IPS-15b (cell line): ENCODE results near the gene PYROXD2.
"Not testable (repeated sequence)": the region's sequence is repeated elsewhere in the genome, so short reads cannot be mapped to it uniquely, and the experiment has no call there.

ENCODE experiments used
- H3K27me3 ChIP-seq: one replicate; pipeline ENCODE4 v1.6.1; 2013; ENCODE audit warnings: low read length; ENCODE audit not compliant: control insufficient read depth, insufficient read depth
- H3K36me3 ChIP-seq: one replicate; pipeline ENCODE4 v1.6.1; 2013; ENCODE audit warnings: low read length; ENCODE audit not compliant: control insufficient read depth, insufficient read depth
- H3K4me1 ChIP-seq: one replicate; pipeline ENCODE4 v1.6.1; 2013; ENCODE audit warnings: mild to moderate bottlenecking, low read length; ENCODE audit not compliant: control insufficient read depth, insufficient read depth
- H3K4me3 ChIP-seq: one replicate; pipeline ENCODE4 v1.5.1; 2013; ENCODE audit warnings: low read depth, low read length
- H3K9ac ChIP-seq: one replicate; pipeline ENCODE4 v1.6.1; 2013; ENCODE audit warnings: low read depth, mild to moderate bottlenecking, low read length
- H3K9me3 ChIP-seq: one replicate; pipeline ENCODE4 v1.6.1; 2013; ENCODE audit warnings: mild to moderate bottlenecking, low read length; ENCODE audit not compliant: control insufficient read depth, insufficient read depth

The PYROXD2 gene

GRCh38 chr10:98349508-98349922 is 65.5 kb downstream of the PYROXD2 start:
- Histone ChIP-seq H3K4me3 (no peak overlapping the region), H3K9ac (no peak overlapping the region)

GRCh38 chr10:98346847-98347246 is 68.1 kb downstream of the PYROXD2 start:
- Histone ChIP-seq H3K9me3 (no peaks in the 10 kb centered on the region), H3K9ac (no peak overlapping the region), H3K4me1 (no peaks in the 10 kb centered on the region), H3K27me3 (no peaks in the 10 kb centered on the region), H3K36me3 (no peaks in the 10 kb centered on the region), H3K4me3 (no peak overlapping the region)

More at GRCh38 chr10:98349508-98349922, 65.5 kb downstream of the PYROXD2 start:
- Histone ChIP-seq H3K4me1 (no peaks in the 10 kb centered on the region), H3K36me3 (no peaks in the 10 kb centered on the region), H3K9me3 (no peaks in the 10 kb centered on the region), H3K27me3 (no peaks in the 10 kb centered on the region)

DNA sequence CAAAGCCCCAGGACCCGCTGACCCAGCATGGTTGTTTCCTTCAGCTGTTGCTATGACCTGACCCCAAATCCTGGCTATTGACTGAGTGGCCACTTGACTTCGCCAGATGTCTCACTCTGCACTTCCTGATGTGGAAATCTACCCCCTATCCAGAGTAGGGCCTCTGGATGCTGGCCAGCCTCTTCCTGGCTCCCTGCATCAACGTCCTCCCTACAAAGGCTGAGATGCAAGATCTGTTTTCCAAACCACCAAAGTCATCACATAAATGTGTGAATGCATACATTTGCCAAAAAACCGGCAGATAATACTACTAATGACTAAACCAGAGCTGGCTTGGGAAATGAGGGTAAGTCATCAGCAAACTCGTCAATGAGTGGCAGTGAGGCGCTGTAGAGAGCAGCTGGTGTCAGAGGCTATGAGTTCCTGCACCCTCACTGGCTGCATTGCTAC is 70.4 kb downstream of the PYROXD2 start:
- Histone ChIP-seq H3K4me1 (no peaks in the 10 kb centered on the region), H3K9me3 (no peaks in the 10 kb centered on the region), H3K36me3 (no peaks in the 10 kb centered on the region), H3K27me3 (no peaks in the 10 kb centered on the region), H3K4me3 (no peak overlapping the region), H3K9ac (no peak overlapping the region)

DNA sequence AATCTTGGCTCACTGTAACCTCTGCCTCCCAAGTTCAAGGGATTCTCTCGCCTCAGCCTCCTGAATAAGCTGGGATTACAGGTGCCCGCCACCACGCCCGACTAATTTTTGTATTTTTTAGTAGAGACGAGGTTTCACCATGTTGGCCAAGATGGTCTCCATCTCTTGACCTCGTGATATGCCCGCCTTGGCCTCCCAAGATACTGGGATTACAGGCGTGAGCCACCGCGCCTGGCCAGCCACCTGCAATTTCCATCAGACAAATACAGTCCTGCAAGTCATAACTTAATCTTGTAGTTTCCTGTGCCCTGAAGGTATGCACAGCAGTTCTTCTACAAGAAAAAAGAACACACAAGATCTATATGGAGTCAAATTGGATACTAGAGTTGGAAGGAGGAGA is 73.3 kb downstream of the PYROXD2 start:
- not testable (repeated sequence) for H3K27me3 ChIP-seq, H3K4me1 ChIP-seq, H3K4me3 ChIP-seq, H3K36me3 ChIP-seq, H3K9me3 ChIP-seq, H3K9ac ChIP-seq

- Histone ChIP-seq H3K4me1 (no peaks in the 10 kb centered on the region), H3K4me3 (no peak overlapping the region), H3K9ac (no peak overlapping the region), H3K36me3 (no peaks in the 10 kb centered on the region), H3K9me3 (no peaks in the 10 kb centered on the region), H3K27me3 (no peaks in the 10 kb centered on the region)
Measured at GRCh38 chr10:98340940-98341310, 74.1 kb downstream of the PYROXD2 start.

DNA sequence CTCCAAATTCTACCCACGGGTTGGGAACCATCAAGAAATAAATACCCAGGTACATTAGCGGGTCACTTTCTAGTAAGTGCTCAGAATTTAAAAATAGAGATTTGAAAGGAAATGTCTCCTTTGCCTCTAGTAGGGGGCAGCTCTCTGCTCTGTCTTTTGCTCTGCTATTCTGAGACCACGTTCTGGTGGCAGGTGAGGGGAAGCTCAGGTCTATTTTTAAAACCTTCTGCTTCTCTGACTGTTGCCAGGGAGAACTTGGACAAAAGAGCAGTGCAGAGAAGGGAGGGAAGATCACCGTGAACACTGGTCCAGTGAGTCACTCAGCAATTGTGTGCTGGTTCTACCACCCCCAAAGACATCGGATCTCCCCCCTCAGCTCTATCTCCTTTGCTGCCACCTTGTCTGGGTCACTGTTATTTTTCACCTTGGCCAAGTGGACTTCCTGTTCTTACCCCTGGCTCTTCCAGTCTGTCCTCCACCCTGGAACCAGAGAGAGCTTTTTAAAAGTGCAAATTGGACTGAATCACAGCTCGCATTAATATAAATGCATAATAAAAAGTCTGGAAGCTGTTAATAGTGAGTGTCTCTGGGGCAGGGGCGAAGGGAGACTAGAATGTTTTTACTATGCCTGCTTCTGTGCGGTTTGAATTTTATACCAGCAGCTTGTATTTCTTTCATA is 74.6 kb downstream of the PYROXD2 start:
- Histone ChIP-seq H3K27me3 (no peaks in the 10 kb centered on the region), H3K4me3 (no peak overlapping the region), H3K9ac (no peak overlapping the region), H3K4me1 (no peaks in the 10 kb centered on the region), H3K36me3 (no peaks in the 10 kb centered on the region), H3K9me3 (no peaks in the 10 kb centered on the region)

- Histone ChIP-seq H3K4me1 (no peaks in the 10 kb centered on the region), H3K9me3 (no peaks in the 10 kb centered on the region), H3K36me3 (no peaks in the 10 kb centered on the region), H3K9ac (no peak overlapping the region), H3K27me3 (no peaks in the 10 kb centered on the region), H3K4me3 (no peak overlapping the region)
Measured at GRCh38 chr10:98339799-98340198, 75.2 kb downstream of the PYROXD2 start.

DNA sequence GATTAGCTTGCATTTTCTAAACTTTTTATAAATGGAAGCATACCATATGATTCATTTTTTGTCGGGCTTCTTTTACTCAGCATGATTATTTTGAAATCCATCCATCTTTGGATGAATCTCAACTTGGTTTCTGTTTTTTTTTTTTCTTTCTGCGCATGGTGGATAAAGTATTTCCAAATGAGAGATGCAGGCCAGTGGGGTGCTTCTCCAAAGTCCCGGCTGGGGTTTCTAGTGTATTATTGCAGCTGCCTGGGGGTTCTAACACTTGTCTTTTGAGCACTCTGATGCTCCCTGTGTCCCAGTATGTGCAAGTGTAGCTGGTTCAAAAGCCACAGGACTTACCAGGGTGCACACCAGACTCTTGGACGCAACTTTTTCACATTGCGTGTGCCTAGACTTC is 76.1 kb downstream of the PYROXD2 start:
- Histone ChIP-seq H3K4me3 (no peak overlapping the region), H3K9me3 (no peaks in the 10 kb centered on the region), H3K36me3 (no peaks in the 10 kb centered on the region), H3K4me1 (no peaks in the 10 kb centered on the region), H3K9ac (no peak overlapping the region), H3K27me3 (no peaks in the 10 kb centered on the region)

DNA sequence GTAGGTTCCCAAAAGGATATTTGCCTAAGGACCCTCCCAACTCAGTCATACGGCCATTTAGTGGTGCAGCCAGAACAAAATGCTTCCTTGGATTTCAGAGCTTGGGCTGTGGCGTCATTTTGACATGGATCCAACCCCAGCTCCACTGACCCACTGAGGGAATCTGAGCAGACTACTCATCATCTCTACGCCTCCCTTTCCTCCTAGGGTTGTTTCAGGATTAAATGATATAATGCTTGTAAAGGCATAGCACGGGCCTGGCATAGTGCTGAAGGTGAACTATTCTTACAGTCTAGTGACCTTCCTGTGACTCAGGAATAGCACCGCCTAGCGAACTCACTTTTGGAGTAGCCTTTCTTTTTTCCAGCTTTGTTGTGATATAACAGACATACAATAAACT is 76.7 kb downstream of the PYROXD2 start:
- Histone ChIP-seq H3K4me3 (no peak overlapping the region), H3K9ac (no peak overlapping the region), H3K27me3 (no peaks in the 10 kb centered on the region), H3K36me3 (no peaks in the 10 kb centered on the region), H3K9me3 (no peaks in the 10 kb centered on the region), H3K4me1 (no peaks in the 10 kb centered on the region)

- Histone ChIP-seq H3K36me3 (no peaks in the 10 kb centered on the region), H3K9ac (no peak overlapping the region), H3K4me3 (no peak overlapping the region), H3K27me3 (no peaks in the 10 kb centered on the region), H3K4me1 (no peaks in the 10 kb centered on the region), H3K9me3 (no peaks in the 10 kb centered on the region)
Measured at GRCh38 chr10:98337484-98337883, 77.5 kb downstream of the PYROXD2 start.
